Fibroblast of the aortic adventitia (primary cell): Measurements from ENCODE around the gene MKRN2. TPM values are rescaled to one million over a fixed set of nuclear protein-coding genes. Genes with fewer than 3 reads are reported as not detected.

ENCODE experiments used
- DNase-seq: peaks from one replicate; pipeline ENCODE4 v3.0.0-alpha.2; 2010; ENCODE audit warnings: low read depth
- H3K4me3 ChIP-seq: 2 replicates; pipeline ENCODE4 v1.5.1; 2011; ENCODE audit warnings: low read depth, mild to moderate bottlenecking, control low read depth, low read length, moderate library complexity
- CTCF ChIP-seq: IDR thresholded peaks from 2 replicates; pipeline ENCODE4 v1.5.1; 2011; ENCODE audit warnings: mild to moderate bottlenecking, low read length, control low read depth, inconsistent platforms; ENCODE audit not compliant: insufficient read depth
- total RNA-seq: library from RNA; depleted of rRNA; stranded (reverse); fragments of >200 nt; gene quantifications from 2 replicates; pipeline ENCODE4 v1.2.3, GENCODE V29; 2012; ENCODE audit warnings: low replicate concordance

Gene MKRN2
- total RNA-seq, 1 donor, result 41.4 TPM

- no peak for TF ChIP-seq CTCF
- no peak overlapping the region for H3K4me3 ChIP-seq
- DNase-seq, result no peak
These were observed 41.3 kb upstream of the MKRN2 start for GRCh38 chr3:12515631-12516030.

GRCh38 chr3:12516873-12517272 lies 40.0 kb upstream of the MKRN2 start:
- DNase-seq, result no peak
- no peak overlapping the region for H3K4me3 ChIP-seq
- no peak for TF ChIP-seq CTCF

GRCh38 chr3:12518261-12519028 lies 38.4 kb upstream of the MKRN2 start:
- no peak for DNase-seq
- no peak for TF ChIP-seq CTCF
- H3K4me3 ChIP-seq, result no peak overlapping the region

- DNase-seq, result no peak
- no peak for TF ChIP-seq CTCF
These were observed 35.9 kb upstream of the MKRN2 start for GRCh38 chr3:12521010-12521409.

GRCh38 chr3:12522721-12523120 lies 34.2 kb upstream of the MKRN2 start:
- no peak for TF ChIP-seq CTCF
- no peak overlapping the region for H3K4me3 ChIP-seq
- DNase-seq, result no peak

More at GRCh38 chr3:12521010-12521409, 35.9 kb upstream of the MKRN2 start:
- H3K4me3 ChIP-seq, result no peak overlapping the region

GRCh38 chr3:12527757-12528143 lies 29.1 kb upstream of the MKRN2 start:
- no peak for DNase-seq
- no peak for TF ChIP-seq CTCF

GRCh38 chr3:12532182-12532581 lies 24.7 kb upstream of the MKRN2 start:
- no peak for TF ChIP-seq CTCF
- H3K4me3 ChIP-seq, result no peak overlapping the region
- no peak for DNase-seq

More at GRCh38 chr3:12527757-12528143, 29.1 kb upstream of the MKRN2 start:
- no peak overlapping the region for H3K4me3 ChIP-seq
